ENCODE data around the gene LRMDA.

The LRMDA gene

DNA sequence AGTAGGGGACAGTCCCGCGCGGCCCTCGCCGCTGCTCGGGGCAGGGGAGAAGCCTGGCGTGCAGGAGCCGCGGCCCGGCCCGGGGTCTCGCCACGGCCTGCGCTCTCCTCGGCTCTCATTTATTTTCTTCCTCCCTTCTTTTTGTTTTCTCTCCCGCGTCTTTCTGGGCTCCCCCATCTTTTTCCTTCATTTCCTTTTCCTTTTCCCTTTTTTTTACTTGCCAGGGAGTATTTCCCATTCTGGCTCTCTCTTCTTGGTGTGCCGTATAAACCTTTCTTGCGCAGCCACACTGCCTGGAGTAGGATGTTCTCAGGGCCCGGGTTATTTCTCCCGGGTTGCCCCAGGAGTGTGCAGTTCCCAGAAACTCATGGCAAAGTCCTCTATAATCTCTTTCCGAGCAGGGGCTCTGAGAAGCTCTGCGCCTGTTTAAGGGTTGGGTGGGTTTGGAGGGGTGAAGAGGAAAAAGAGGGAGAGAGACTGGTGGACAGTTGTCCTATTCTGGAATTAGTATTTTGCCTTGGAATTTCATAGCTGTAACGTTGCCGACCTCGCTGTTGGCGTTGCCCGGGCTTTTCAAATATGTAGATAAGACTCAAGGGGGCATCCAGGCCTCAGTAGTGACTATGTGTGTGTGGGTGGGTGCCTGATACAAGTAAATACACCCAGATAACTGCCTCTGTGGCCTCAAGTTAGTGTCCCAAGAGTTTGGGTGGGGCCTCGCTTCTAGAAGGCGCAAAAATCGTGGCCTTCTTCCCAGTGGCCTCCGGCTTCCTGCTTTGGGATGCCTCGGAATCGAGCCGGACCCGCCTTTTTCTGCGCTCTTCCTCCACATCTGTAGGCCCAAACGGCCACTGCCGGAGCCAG is 25.6 kb upstream of the LRMDA start:
- Histone ChIP-seq H3K27me3 (ENCODE audit: low read length) (no peaks in the 10 kb centered on the region), H3K9ac (ENCODE audit: low read length) (no peak overlapping the region), H3F3A (ENCODE audit: insufficient read depth) (no peaks in the 10 kb centered on the region), H2AFZ (ENCODE audit: low read depth, low read length, severe bottlenecking) (no peak overlapping the region), H3K36me3 (ENCODE audit: low read length) (no peaks in the 10 kb centered on the region), H3K4me2 (ENCODE audit: low read depth, low read length, poor library complexity, severe bottlenecking) (no peak overlapping the region), H3K27ac (ENCODE audit: low read depth, low read length) (no peak overlapping the region), H3K9me3 (ENCODE audit: insufficient read depth, low read length) (no peaks in the 10 kb centered on the region), H3K79me2 (ENCODE audit: insufficient read depth, low read length) (no peaks in the 10 kb centered on the region), H3K9me2 (replicated peaks; ENCODE audit: insufficient read depth, low read length) (no peaks in the 10 kb centered on the region), H3K4me3 (ENCODE audit: insufficient read depth, low read length, poor library complexity, severe bottlenecking) (no peak overlapping the region), H4K20me1 (ENCODE audit: low read depth, low read length) (no peaks in the 10 kb centered on the region)
- TF ChIP-seq EZH2phosphoT487 (conservative IDR thresholded peaks at IDR 0.05; ENCODE audit: low read length) (no peak), CTCF (IDR thresholded peaks at IDR 0.05; ENCODE audit: insufficient read depth, low read length, poor library complexity, severe bottlenecking) (no peak)

DNA sequence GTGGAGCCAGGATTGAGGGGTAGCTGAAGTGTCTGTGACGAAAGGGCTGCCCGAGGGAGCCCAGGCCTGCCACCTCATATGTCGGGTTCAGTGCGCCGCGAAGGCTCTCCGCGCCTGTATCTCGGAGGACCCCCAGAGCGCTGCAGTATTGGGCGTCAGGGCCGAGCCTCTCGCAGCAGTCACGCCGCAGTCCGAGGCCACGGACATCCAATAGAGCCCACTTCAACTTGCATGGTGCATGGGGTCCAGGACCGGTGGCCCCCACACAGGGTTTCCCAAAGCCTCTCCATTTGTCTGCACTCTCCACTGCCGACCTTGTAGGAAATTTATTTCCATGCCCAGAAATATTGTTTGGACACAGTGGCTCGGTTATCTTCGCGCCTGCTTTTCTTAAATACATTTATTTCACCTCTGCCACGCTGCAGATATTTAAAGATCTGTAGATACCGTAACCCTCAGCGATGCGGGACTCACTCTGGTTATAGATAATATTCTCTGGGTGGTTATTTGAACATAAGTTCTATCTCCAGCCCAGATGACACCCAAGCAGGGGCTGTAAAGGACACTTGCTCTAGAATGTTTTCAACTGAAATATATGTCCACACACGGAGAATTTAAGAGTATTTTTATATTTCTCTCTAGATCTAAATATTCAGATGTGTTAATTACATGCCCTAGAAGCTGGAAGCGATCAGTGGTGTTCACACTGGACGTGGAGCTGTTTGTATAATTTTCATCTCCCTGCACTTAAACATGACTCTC is 24.8 kb upstream of the LRMDA start:
- Histone ChIP-seq H3F3A (ENCODE audit: insufficient read depth) (no peaks in the 10 kb centered on the region), H3K36me3 (ENCODE audit: low read length) (no peaks in the 10 kb centered on the region), H3K4me2 (ENCODE audit: low read depth, low read length, poor library complexity, severe bottlenecking) (no peak overlapping the region), H3K9me2 (replicated peaks; ENCODE audit: insufficient read depth, low read length) (no peaks in the 10 kb centered on the region), H2AFZ (ENCODE audit: low read depth, low read length, severe bottlenecking) (no peak overlapping the region), H3K27me3 (ENCODE audit: low read length) (no peaks in the 10 kb centered on the region), H3K27ac (ENCODE audit: low read depth, low read length) (no peak overlapping the region), H3K9me3 (ENCODE audit: insufficient read depth, low read length) (no peaks in the 10 kb centered on the region), H3K4me3 (ENCODE audit: insufficient read depth, low read length, poor library complexity, severe bottlenecking) (no peak overlapping the region), H3K9ac (ENCODE audit: low read length) (no peak overlapping the region), H3K79me2 (ENCODE audit: insufficient read depth, low read length) (no peaks in the 10 kb centered on the region), H4K20me1 (ENCODE audit: low read depth, low read length) (no peaks in the 10 kb centered on the region)
- TF ChIP-seq CTCF (IDR thresholded peaks at IDR 0.05; ENCODE audit: insufficient read depth, low read length, poor library complexity, severe bottlenecking) (no peak), EZH2phosphoT487 (conservative IDR thresholded peaks at IDR 0.05; ENCODE audit: low read length) (no peak)

- H2AFZ ChIP-seq (ENCODE audit: low read depth, low read length, severe bottlenecking) = no peak overlapping the region
- no peaks in the 10 kb centered on the region for H3K79me2 ChIP-seq (ENCODE audit: insufficient read depth, low read length)
- no peak overlapping the region for H3K4me3 ChIP-seq (ENCODE audit: insufficient read depth, low read length, poor library complexity, severe bottlenecking)
- H4K20me1 ChIP-seq (ENCODE audit: low read depth, low read length) = no peaks in the 10 kb centered on the region
- no peak overlapping the region for H3K4me2 ChIP-seq (ENCODE audit: low read depth, low read length, poor library complexity, severe bottlenecking)
- H3K27ac ChIP-seq (ENCODE audit: low read depth, low read length) = no peak overlapping the region
- H3F3A ChIP-seq (ENCODE audit: insufficient read depth) = no peaks in the 10 kb centered on the region
- H3K9me3 ChIP-seq (ENCODE audit: insufficient read depth, low read length) = no peaks in the 10 kb centered on the region
- H3K36me3 ChIP-seq (ENCODE audit: low read length) = no peaks in the 10 kb centered on the region
- no peak for TF ChIP-seq CTCF (IDR thresholded peaks at IDR 0.05; ENCODE audit: insufficient read depth, low read length, poor library complexity, severe bottlenecking)
- no peak for TF ChIP-seq EZH2phosphoT487 (conservative IDR thresholded peaks at IDR 0.05; ENCODE audit: low read length)
- no peaks in the 10 kb centered on the region for H3K27me3 ChIP-seq (ENCODE audit: low read length)
- H3K9me2 ChIP-seq (replicated peaks; ENCODE audit: insufficient read depth, low read length) = no peaks in the 10 kb centered on the region
- no peak overlapping the region for H3K9ac ChIP-seq (ENCODE audit: low read length)
Observed at GRCh38 chr10:75407224-75407712, 24.2 kb upstream of the LRMDA start.

Data from SU-DHL-6 (cell line).